Hematopoietic multipotent progenitor cell treated with erythropoietin and hydrocortisone succinate and interleukin-3 and kit ligand, for 17 days (in vitro differentiated cells): ENCODE measurements around the gene PLPP3.

ENCODE experiments used
- DNase-seq: peaks from one replicate; pipeline ENCODE4 v3.0.0-alpha.2; 2015; ENCODE audit warnings: low spot score

Gene PLPP3

GRCh38 chr1:56547473-56547872 is 31.9 kb downstream of the PLPP3 start:
- no peak for DNase-seq

- DNase-seq = no peak
Observed at GRCh38 chr1:56545711-56546110, 33.7 kb downstream of the PLPP3 start.

GRCh38 chr1:56543783-56544612 is 35.4 kb downstream of the PLPP3 start:
- DNase-seq = no peak

GRCh38 chr1:56542651-56543050 is 36.7 kb downstream of the PLPP3 start:
- DNase-seq = no peak

- no peak for DNase-seq
Observed at GRCh38 chr1:56541408-56541807, 38.0 kb downstream of the PLPP3 start.

GRCh38 chr1:56540467-56540866 is 38.9 kb downstream of the PLPP3 start:
- DNase-seq = no peak

- no peak for DNase-seq
Observed at GRCh38 chr1:56539520-56539931, 39.8 kb downstream of the PLPP3 start.

GRCh38 chr1:56538532-56538931 is 40.8 kb downstream of the PLPP3 start:
- DNase-seq = no peak

- no peak for DNase-seq
Observed at GRCh38 chr1:56537660-56538059, 41.7 kb downstream of the PLPP3 start.

GRCh38 chr1:56535939-56536338 is 43.4 kb downstream of the PLPP3 start:
- DNase-seq = no peak

GRCh38 chr1:56535362-56535761 is 44.0 kb downstream of the PLPP3 start:
- no peak for DNase-seq

- DNase-seq = no peak
Observed at GRCh38 chr1:56534130-56534651, 45.2 kb downstream of the PLPP3 start.

- no peak for DNase-seq
Observed at GRCh38 chr1:56533621-56534020, 45.7 kb downstream of the PLPP3 start.

- DNase-seq = no peak
Observed at GRCh38 chr1:56533197-56533596, 46.2 kb downstream of the PLPP3 start.

- DNase-seq = no peak
Observed at GRCh38 chr1:56532350-56532683, 47.0 kb downstream of the PLPP3 start.

GRCh38 chr1:56531624-56532349 is 47.6 kb downstream of the PLPP3 start:
- no peak for DNase-seq

- DNase-seq = no peak
Observed at GRCh38 chr1:56529801-56530200, 49.6 kb downstream of the PLPP3 start.

GRCh38 chr1:56527548-56528302 is 51.6 kb downstream of the PLPP3 start:
- no peak for DNase-seq

- no peak for DNase-seq
Observed at GRCh38 chr1:56526571-56527174, 52.7 kb downstream of the PLPP3 start.

- no peak for DNase-seq
Observed at GRCh38 chr1:56525489-56526041, 53.8 kb downstream of the PLPP3 start.

GRCh38 chr1:56524263-56524662 is 55.1 kb downstream of the PLPP3 start:
- DNase-seq = no peak

GRCh38 chr1:56522680-56523079 is 56.7 kb downstream of the PLPP3 start:
- DNase-seq = no peak
